ENCODE measurements around the gene MATCAP1. TPM values are rescaled to one million over a fixed set of nuclear protein-coding genes. Genes with fewer than 3 reads are reported as not detected.

Gene MATCAP1
- total RNA-seq, 2 experiments from 2014 or later: 9.7 to 10.6 TPM

GRCh38 chr16:67207249-67208091 lies 23.7 kb upstream of the MATCAP1 start:
- H3K36me3 ChIP-seq (ENCODE audit: insufficient read depth, low read length): peaks cover 30% of the 10 kb centered on the region
- Mint-ChIP-seq H3K27me3 (no peaks in the 10 kb centered on the region), H3K9me3 (no peaks in the 10 kb centered on the region), H3K4me3 (no peak overlapping the region), H3K36me3 (ENCODE audit: low read depth) (peaks cover 15% of the 10 kb centered on the region), H3K27ac (no peak overlapping the region), H3K4me1 (ENCODE audit: low read depth) (no peaks in the 10 kb centered on the region)
- DNase-seq: no peak
- H3K27ac ChIP-seq (ENCODE audit: low read depth in 1 of 2, low read length in 2 of 2): no peak overlapping the region
- H3K4me1 ChIP-seq (ENCODE audit: insufficient read depth, low read length): no peaks in the 10 kb centered on the region
- TF ChIP-seq CTCF (IDR thresholded peaks at IDR 0.05): no peak
- POLR2A ChIA-PET: no interaction called here
- no peaks in the 10 kb centered on the region for H3K9me3 ChIP-seq (ENCODE audit: control insufficient read depth in 1 of 2, insufficient read depth in 1 of 2, low read length in 2 of 2)
- H3K27me3 ChIP-seq (ENCODE audit: control insufficient read depth in 1 of 2, insufficient read depth in 2 of 2, low read length in 2 of 2): no peaks in the 10 kb centered on the region
- ATAC-seq (ENCODE audit: poor library complexity): no peak
- intact Hi-C loops (cut with DNase I, micrococcal nuclease): no loop called here
- CTCF ChIA-PET: interaction anchor here (1.3 kb wide), 1 partner anchor 253 kb away, joined by 3 read pairs; no protein-coding TSS in a partner anchor
- H3K4me3 ChIP-seq (ENCODE audit: low read length): no peak overlapping the region

GRCh38 chr16:67206838-67207248 lies 23.1 kb upstream of the MATCAP1 start:
- ChIA-PET POLR2A (no interaction called here), CTCF (interaction anchor here (1.3 kb wide), 1 partner anchor 253 kb away, joined by 3 read pairs; no protein-coding TSS in a partner anchor)
- Mint-ChIP-seq H3K27ac (no peak overlapping the region), H3K4me1 (ENCODE audit: low read depth) (no peaks in the 10 kb centered on the region), H3K4me3 (no peak overlapping the region), H3K27me3 (no peaks in the 10 kb centered on the region), H3K36me3 (ENCODE audit: low read depth) (peaks cover 19% of the 10 kb centered on the region), H3K9me3 (no peaks in the 10 kb centered on the region)
- Histone ChIP-seq H3K27ac (ENCODE audit: low read depth in 1 of 2, low read length in 2 of 2) (no peak overlapping the region), H3K9me3 (ENCODE audit: control insufficient read depth in 1 of 2, insufficient read depth in 1 of 2, low read length in 2 of 2) (no peaks in the 10 kb centered on the region), H3K36me3 (ENCODE audit: insufficient read depth, low read length) (peaks cover 36% of the 10 kb centered on the region), H3K27me3 (ENCODE audit: control insufficient read depth in 1 of 2, insufficient read depth in 2 of 2, low read length in 2 of 2) (no peaks in the 10 kb centered on the region), H3K4me1 (ENCODE audit: insufficient read depth, low read length) (no peaks in the 10 kb centered on the region), H3K4me3 (ENCODE audit: low read length) (no peak overlapping the region)
- ATAC-seq (ENCODE audit: poor library complexity): no peak
- no peak for TF ChIP-seq CTCF (IDR thresholded peaks at IDR 0.05)
- intact Hi-C loops (cut with DNase I, micrococcal nuclease): no loop called here
- DNase-seq: no peak

- Mint-ChIP-seq H3K4me1 (ENCODE audit: low read depth) (no peaks in the 10 kb centered on the region), H3K9me3 (no peaks in the 10 kb centered on the region), H3K36me3 (ENCODE audit: low read depth) (peaks cover 20% of the 10 kb centered on the region), H3K27me3 (no peaks in the 10 kb centered on the region), H3K4me3 (no peak overlapping the region), H3K27ac (no peak overlapping the region)
- no peak for DNase-seq
- H3K27ac ChIP-seq (ENCODE audit: low read depth in 1 of 2, low read length in 2 of 2): no peak overlapping the region
- H3K9me3 ChIP-seq (ENCODE audit: control insufficient read depth in 1 of 2, insufficient read depth in 1 of 2, low read length in 2 of 2): no peaks in the 10 kb centered on the region
- ATAC-seq (ENCODE audit: poor library complexity): no peak
- H3K36me3 ChIP-seq (ENCODE audit: insufficient read depth, low read length): peaks cover 37% of the 10 kb centered on the region
- TF ChIP-seq CTCF (IDR thresholded peaks at IDR 0.05): no peak
- intact Hi-C loops (cut with DNase I, micrococcal nuclease): no loop called here
- ChIA-PET POLR2A (no interaction called here), CTCF (interaction anchor here (1.3 kb wide), 1 partner anchor 252 kb away, joined by 3 read pairs; no protein-coding TSS in a partner anchor)
- H3K27me3 ChIP-seq (ENCODE audit: control insufficient read depth in 1 of 2, insufficient read depth in 2 of 2, low read length in 2 of 2): no peaks in the 10 kb centered on the region
- H3K4me1 ChIP-seq (ENCODE audit: insufficient read depth, low read length): no peaks in the 10 kb centered on the region
- H3K4me3 ChIP-seq (ENCODE audit: low read length): no peak overlapping the region
Observed at GRCh38 chr16:67206129-67206837, 22.5 kb upstream of the MATCAP1 start.

All from CD4-positive, alpha-beta T cell (primary cell).